DND-41 (cell line): Measurements from ENCODE around the gene PRR5L.
"Not testable (repeated sequence)": the region's sequence is repeated elsewhere in the genome, so short reads cannot be mapped to it uniquely, and the experiment has no call there.

ENCODE experiments used
- ATAC-seq: fragments of 200-7000 bp; cut with Tn5 transposase; 3 replicates; pipeline ENCODE4 v1.9.1; 2021; ENCODE audit warnings: low read depth; ENCODE audit not compliant: insufficient read depth
- DNase-seq: peaks from one replicate; pipeline ENCODE4 v3.0.0-alpha.2; 2020
- H2AFZ ChIP-seq: 2 replicates; pipeline ENCODE4 v1.6.0; 2012; ENCODE audit warnings: low read depth, low read length
- H3K27ac ChIP-seq: 2 replicates; pipeline ENCODE4 v1.5.1; 2012; ENCODE audit warnings: low read length, inconsistent platforms
- H3K27me3 ChIP-seq: fragments of 200-600 bp; sonication (generic); 2 replicates; pipeline ENCODE4 v1.6.0; 2012; ENCODE audit warnings: low read length, mild to moderate bottlenecking, inconsistent platforms; ENCODE audit not compliant: insufficient read depth, poor library complexity
- H3K36me3 ChIP-seq: 2 replicates; pipeline ENCODE4 v1.5.1; 2012; ENCODE audit warnings: low read length, inconsistent platforms; ENCODE audit not compliant: insufficient read depth
- H3K4me1 ChIP-seq: 2 replicates; pipeline ENCODE4 v1.5.1; 2012; ENCODE audit warnings: mild to moderate bottlenecking, low read length; ENCODE audit not compliant: insufficient read depth
- H3K4me2 ChIP-seq: 2 replicates; pipeline ENCODE4 v1.6.0; 2012; ENCODE audit warnings: mild to moderate bottlenecking, moderate library complexity, low read length, inconsistent platforms; ENCODE audit not compliant: insufficient read depth
- H3K4me3 ChIP-seq, 2 experiments: fragments of 200-600 bp in 1 of 2; shearing (Covaris generic) in 1 of 2; 2 replicates each; pipeline ENCODE4 v1.5.1; 2012 to 2016; ENCODE audit warnings: inconsistent platforms in 2 of 2, low read length in 2 of 2, mild to moderate bottlenecking in 2 of 2, low read depth in 1 of 2, moderate library complexity in 1 of 2
- H3K79me2 ChIP-seq: 2 replicates; pipeline ENCODE4 v1.6.0; 2012; ENCODE audit warnings: low read length, inconsistent platforms; ENCODE audit not compliant: insufficient read depth
- H3K9ac ChIP-seq: 2 replicates; pipeline ENCODE4 v1.6.0; 2012; ENCODE audit warnings: low read depth, mild to moderate bottlenecking, inconsistent platforms, low read length, moderate library complexity
- H3K9me3 ChIP-seq: 2 replicates; pipeline ENCODE4 v1.5.1; 2012; ENCODE audit warnings: low read length, moderate library complexity, mild to moderate bottlenecking, inconsistent platforms; ENCODE audit not compliant: insufficient read depth, severe bottlenecking
- H4K20me1 ChIP-seq: 2 replicates; pipeline ENCODE4 v1.6.0; 2012; ENCODE audit warnings: low read length; ENCODE audit not compliant: insufficient read depth
- EZH2 ChIP-seq: IDR thresholded peaks from 3 replicates; pipeline ENCODE4 v1.6.1; 2012; ENCODE audit warnings: borderline replicate concordance, low read depth, mild to moderate bottlenecking, moderate library complexity, low read length, inconsistent platforms; ENCODE audit not compliant: severe bottlenecking
- TF ChIP-seq, protein P1 (sequence below): IDR thresholded peaks from 2 replicates; pipeline ENCODE4 v1.5.1; 2012; ENCODE audit warnings: borderline replicate concordance, low read length, moderate library complexity, mild to moderate bottlenecking; ENCODE audit not compliant: poor library complexity, severe bottlenecking; ENCODE audit errors: extremely low read depth

Gene PRR5L

DNA sequence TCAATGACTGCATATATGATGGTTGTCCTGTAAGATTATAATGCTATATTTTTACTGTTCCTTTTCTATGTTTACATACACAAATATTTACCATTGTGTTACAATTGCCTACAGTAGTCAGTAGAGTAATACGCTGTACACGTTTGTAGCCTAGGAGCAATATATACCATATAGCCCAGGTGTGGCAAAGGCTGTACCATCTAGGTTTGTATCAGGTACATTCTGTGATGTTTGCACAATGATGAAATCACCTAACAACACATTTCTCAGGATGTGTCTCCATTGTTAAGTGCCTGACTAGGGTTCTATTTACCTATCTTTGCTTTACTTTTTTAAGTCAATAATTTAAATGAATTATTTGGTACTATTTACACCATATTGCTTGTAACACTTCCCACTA, 21.9 kb downstream of the PRR5L start:
- H3K27ac ChIP-seq = no peak overlapping the region
- H3K36me3 ChIP-seq = no peaks in the 10 kb centered on the region
- H3K9ac ChIP-seq = no peak overlapping the region
- H3K4me3 ChIP-seq = no peak overlapping the region
- H4K20me1 ChIP-seq = no peaks in the 10 kb centered on the region
- DNase-seq (no peak), ATAC-seq (no peak)
- no peaks in the 10 kb centered on the region for H3K4me1 ChIP-seq
- TF ChIP-seq EZH2 = no peak
- TF ChIP-seq, protein P1, sequence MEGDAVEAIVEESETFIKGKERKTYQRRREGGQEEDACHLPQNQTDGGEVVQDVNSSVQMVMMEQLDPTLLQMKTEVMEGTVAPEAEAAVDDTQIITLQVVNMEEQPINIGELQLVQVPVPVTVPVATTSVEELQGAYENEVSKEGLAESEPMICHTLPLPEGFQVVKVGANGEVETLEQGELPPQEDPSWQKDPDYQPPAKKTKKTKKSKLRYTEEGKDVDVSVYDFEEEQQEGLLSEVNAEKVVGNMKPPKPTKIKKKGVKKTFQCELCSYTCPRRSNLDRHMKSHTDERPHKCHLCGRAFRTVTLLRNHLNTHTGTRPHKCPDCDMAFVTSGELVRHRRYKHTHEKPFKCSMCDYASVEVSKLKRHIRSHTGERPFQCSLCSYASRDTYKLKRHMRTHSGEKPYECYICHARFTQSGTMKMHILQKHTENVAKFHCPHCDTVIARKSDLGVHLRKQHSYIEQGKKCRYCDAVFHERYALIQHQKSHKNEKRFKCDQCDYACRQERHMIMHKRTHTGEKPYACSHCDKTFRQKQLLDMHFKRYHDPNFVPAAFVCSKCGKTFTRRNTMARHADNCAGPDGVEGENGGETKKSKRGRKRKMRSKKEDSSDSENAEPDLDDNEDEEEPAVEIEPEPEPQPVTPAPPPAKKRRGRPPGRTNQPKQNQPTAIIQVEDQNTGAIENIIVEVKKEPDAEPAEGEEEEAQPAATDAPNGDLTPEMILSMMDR = no peak
- peaks cover 41% of the 10 kb centered on the region for H3K27me3 ChIP-seq
- no peak overlapping the region for H3K4me2 ChIP-seq
- H2AFZ ChIP-seq = no peak overlapping the region
- no peaks in the 10 kb centered on the region for H3K9me3 ChIP-seq
- H3K79me2 ChIP-seq = no peaks in the 10 kb centered on the region

DNA sequence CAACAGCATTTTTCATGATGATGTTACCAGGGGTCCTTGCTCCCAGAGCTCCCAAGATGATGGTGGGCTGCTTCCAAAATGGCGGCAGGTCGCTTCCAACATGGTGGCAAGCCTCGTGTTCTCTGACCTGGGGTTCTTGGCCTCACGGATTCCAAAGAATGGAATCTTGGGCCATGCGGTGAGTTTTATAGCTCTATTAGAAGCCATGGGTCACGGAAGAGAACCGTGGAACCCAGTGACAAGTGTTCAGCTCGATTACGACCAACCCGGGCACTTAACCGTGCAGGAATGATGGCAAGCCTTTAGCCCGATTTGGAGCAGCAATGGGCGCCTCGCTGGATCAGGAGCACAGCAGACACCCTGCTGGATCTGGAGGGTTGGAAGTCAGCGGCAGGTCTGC, 28.9 kb downstream of the PRR5L start:
- not testable (repeated sequence) for H2AFZ ChIP-seq, H3K9me3 ChIP-seq, H3K79me2 ChIP-seq, H3K36me3 ChIP-seq, DNase-seq, ATAC-seq, H3K4me2 ChIP-seq, H4K20me1 ChIP-seq, H3K4me1 ChIP-seq, H3K4me3 ChIP-seq, H3K27ac ChIP-seq, H3K9ac ChIP-seq
- H3K27me3 ChIP-seq = peaks cover 13% of the 10 kb centered on the region

GRCh38 chr11:36325403-36325802, 29.3 kb downstream of the PRR5L start:
- not testable (repeated sequence) for H4K20me1 ChIP-seq, DNase-seq, H3K36me3 ChIP-seq, H3K4me1 ChIP-seq, H2AFZ ChIP-seq, H3K27ac ChIP-seq, ATAC-seq, H3K9me3 ChIP-seq, H3K4me2 ChIP-seq, H3K4me3 ChIP-seq, H3K79me2 ChIP-seq, H3K9ac ChIP-seq
- H3K27me3 ChIP-seq = peaks cover 13% of the 10 kb centered on the region

GRCh38 chr11:36326524-36327419, 30.7 kb downstream of the PRR5L start:
- Histone ChIP-seq H3K9me3 (no peaks in the 10 kb centered on the region), H3K79me2 (no peaks in the 10 kb centered on the region), H2AFZ (no peak overlapping the region), H3K36me3 (no peaks in the 10 kb centered on the region), H3K4me3 (no peak overlapping the region), H3K4me1 (no peaks in the 10 kb centered on the region), H3K4me2 (no peak overlapping the region), H4K20me1 (no peaks in the 10 kb centered on the region), H3K27me3 (peaks cover 8% of the 10 kb centered on the region), H3K9ac (no peak overlapping the region), H3K27ac (no peak overlapping the region)
- ATAC-seq (no peak), DNase-seq (no peak)
- TF ChIP-seq, protein P1 = no peak
- TF ChIP-seq EZH2 = no peak
